Stimulated activated naive B cell treated with anti-CD40 and anti-IgM and Interleukin-4, amounts not matched to agents 10 μg/mL and 1 μg/mL and 100 μg/mL, for 72 hours (primary cell): ENCODE data around the gene PIP4K2A.
A peak's percentile ranks its signal among the peaks of the same experiment; 100 is the strongest.

ENCODE experiments used
- ATAC-seq, 2 donors: fragments of 150-1000 bp; cut with Tn5 transposase; replicated peaks; 2 replicates each; pipeline ENCODE4 v1.10.0; 2021; ENCODE audit warnings: moderate library complexity in 1 of 2
- DNase-seq: peaks from one replicate; pipeline ENCODE4 v3.0.0; 2021
- H3K27ac Mint-ChIP-seq: one replicate; pipeline ENCODE4 v1.8.0; 2022; ENCODE audit warnings: mild to moderate bottlenecking, mixed read lengths
- H3K27me3 Mint-ChIP-seq, 2 donors: one replicate each; pipeline ENCODE4 v1.8.0; 2022; ENCODE audit warnings: mixed read lengths in 2 of 2
- H3K36me3 Mint-ChIP-seq, 2 donors: one replicate each; pipeline ENCODE4 v1.8.0; 2022; ENCODE audit warnings: mixed read lengths in 2 of 2, mild to moderate bottlenecking in 1 of 2
- H3K4me1 Mint-ChIP-seq, 2 donors: one replicate each; pipeline ENCODE4 v1.8.0; 2022; ENCODE audit warnings: mixed read lengths in 2 of 2, mild to moderate bottlenecking in 1 of 2
- H3K4me3 Mint-ChIP-seq, 2 donors: one replicate each; pipeline ENCODE4 v1.8.0; 2022; ENCODE audit warnings: mild to moderate bottlenecking in 2 of 2, mixed read lengths in 2 of 2, moderate library complexity in 1 of 2
- H3K9me3 Mint-ChIP-seq, 2 donors: one replicate each; pipeline ENCODE4 v1.8.0; 2022; ENCODE audit warnings: mixed read lengths in 2 of 2, mild to moderate bottlenecking in 1 of 2

Gene PIP4K2A

GRCh38 chr10:22580711-22581110 lies 133.7 kb downstream of the PIP4K2A start:
- no peak for ATAC-seq
- peaks cover 41 to 57% of the 10 kb centered on the region in 2 donors for H3K36me3 Mint-ChIP-seq

DNA sequence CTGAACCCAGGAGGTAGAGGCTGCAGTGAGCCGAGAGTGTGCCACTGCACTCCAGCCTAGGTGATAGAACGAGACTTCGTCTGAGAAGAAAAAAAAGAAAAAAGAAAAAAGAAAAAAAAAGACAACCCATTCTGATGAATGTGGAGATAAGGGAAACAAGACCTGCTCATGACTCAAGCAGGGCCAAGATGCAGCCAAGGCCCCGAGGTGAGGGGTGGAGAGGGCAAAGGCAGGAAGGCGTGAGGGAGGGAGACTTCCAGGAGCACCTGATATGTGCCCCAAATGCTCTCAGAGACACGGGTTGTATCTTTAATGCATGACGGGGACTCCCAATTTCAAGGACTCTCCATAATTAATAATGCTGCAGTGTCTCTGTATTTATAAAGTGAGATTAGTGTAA lies 134.6 kb downstream of the PIP4K2A start:
- Mint-ChIP-seq H3K27ac (no peak overlapping the region), H3K27me3 (no peaks in the 10 kb centered on the region), H3K4me3 (no peak overlapping the region), H3K36me3 (peaks cover 43 to 53% of the 10 kb centered on the region in 2 donors), H3K4me1 (peaks cover 12 to 20% of the 10 kb centered on the region in 2 donors), H3K9me3 (no peaks in the 10 kb centered on the region)
- DNase-seq (no peak), ATAC-seq (no peak)

More at GRCh38 chr10:22580711-22581110, 133.7 kb downstream of the PIP4K2A start:
- DNase-seq, result no peak
- H3K4me1 Mint-ChIP-seq, result peaks cover 12 to 20% of the 10 kb centered on the region in 2 donors
- no peaks in the 10 kb centered on the region for H3K27me3 Mint-ChIP-seq
- H3K27ac Mint-ChIP-seq, result no peak overlapping the region
- H3K9me3 Mint-ChIP-seq, result no peaks in the 10 kb centered on the region
- H3K4me3 Mint-ChIP-seq, result no peak overlapping the region

DNA sequence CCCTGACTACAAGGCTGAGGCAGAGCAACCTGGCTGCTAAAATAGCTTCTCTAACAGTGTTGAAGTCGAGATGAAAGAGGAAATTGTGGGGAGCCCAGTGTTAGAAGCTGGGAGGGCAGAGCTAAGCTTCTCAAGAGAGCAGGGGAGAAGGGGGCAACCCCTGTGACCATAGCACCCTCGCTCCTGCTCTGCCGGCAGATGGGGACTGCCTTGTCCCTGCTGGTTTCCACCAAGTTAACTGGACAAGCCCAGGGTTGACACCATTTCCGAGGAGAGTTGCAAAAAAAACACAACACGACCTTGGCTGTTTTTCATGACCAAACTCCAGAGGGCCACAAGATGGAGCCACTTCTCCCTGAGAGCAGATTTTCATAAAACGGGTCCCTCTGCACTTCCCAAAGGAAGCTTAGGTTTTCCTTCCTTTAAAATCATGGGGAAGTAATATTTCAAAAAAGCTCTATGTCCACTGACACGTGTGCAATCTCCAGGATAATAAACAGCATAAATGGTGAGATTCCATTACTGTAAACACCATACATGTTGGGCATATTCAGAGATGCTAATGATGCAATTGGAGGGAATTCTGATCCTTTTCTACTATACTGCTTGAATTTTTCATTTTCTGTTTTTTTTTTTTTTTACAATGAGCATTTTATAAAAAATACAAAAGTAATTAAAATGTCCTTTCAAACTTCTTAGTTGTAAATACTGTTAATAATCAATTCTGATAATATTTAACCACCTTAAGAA lies 140.4 kb downstream of the PIP4K2A start:
- DNase-seq (peak; percentile 2), ATAC-seq (peak; percentile 19 to 73)
- H3K27ac Mint-ChIP-seq, result no peak overlapping the region

GRCh38 chr10:22570733-22571430 lies 143.5 kb downstream of the PIP4K2A start:
- peaks cover 49 to 58% of the 10 kb centered on the region in 2 donors for H3K36me3 Mint-ChIP-seq
- no peak for ATAC-seq
- peaks cover 0 to 8% of the 10 kb centered on the region in 2 donors for H3K4me1 Mint-ChIP-seq
- no peak overlapping the region for H3K27ac Mint-ChIP-seq
- no peaks in the 10 kb centered on the region for H3K27me3 Mint-ChIP-seq
- peaks cover 0 to 2% of the 10 kb centered on the region in 2 donors for H3K9me3 Mint-ChIP-seq
- DNase-seq, result no peak
- H3K4me3 Mint-ChIP-seq, result no peak overlapping the region

More for the DNA sequence above, 140.4 kb downstream of the PIP4K2A start:
- Mint-ChIP-seq H3K27me3 (no peaks in the 10 kb centered on the region), H3K9me3 (no peaks in the 10 kb centered on the region), H3K4me1 (peaks cover 12 to 14% of the 10 kb centered on the region in 2 donors), H3K4me3 (peak overlapping the region in 1 of 2 donors; percentile 39), H3K36me3 (peaks cover 39 to 49% of the 10 kb centered on the region in 2 donors)

- H3K36me3 Mint-ChIP-seq, result peaks cover 45 to 61% of the 10 kb centered on the region in 2 donors
- H3K9me3 Mint-ChIP-seq, result peaks cover 0 to 2% of the 10 kb centered on the region in 2 donors
- ATAC-seq (no peak), DNase-seq (no peak)
- no peaks in the 10 kb centered on the region for H3K27me3 Mint-ChIP-seq
- H3K4me3 Mint-ChIP-seq, result no peak overlapping the region
- peaks cover 0 to 8% of the 10 kb centered on the region in 2 donors for H3K4me1 Mint-ChIP-seq
- peak overlapping the region; percentile 49 for H3K27ac Mint-ChIP-seq
Measured at GRCh38 chr10:22570234-22570633, 144.1 kb downstream of the PIP4K2A start.

DNA sequence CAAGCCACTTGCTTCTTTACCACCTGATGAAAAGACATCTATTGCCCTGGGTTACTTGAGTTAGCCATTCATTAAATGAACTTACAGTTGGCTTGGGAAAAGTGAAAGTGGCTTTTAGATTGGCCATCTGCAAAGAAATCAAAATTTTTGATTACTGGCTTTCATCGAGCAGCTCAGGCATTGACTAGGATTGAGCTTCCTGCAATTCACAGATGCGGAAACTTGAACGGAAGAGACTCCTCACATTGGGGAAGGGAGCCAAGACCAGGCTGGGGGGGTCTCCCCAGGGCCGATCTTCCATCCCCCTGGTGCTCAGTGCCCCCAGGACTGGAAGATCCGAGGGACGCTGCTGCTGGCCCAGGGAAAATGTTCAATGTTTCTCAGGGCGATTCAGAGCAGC lies 145.4 kb downstream of the PIP4K2A start:
- peaks cover 51 to 74% of the 10 kb centered on the region in 2 donors for H3K36me3 Mint-ChIP-seq
- peaks cover 0 to 2% of the 10 kb centered on the region in 2 donors for H3K9me3 Mint-ChIP-seq
- peaks cover 0 to 11% of the 10 kb centered on the region in 2 donors for H3K4me1 Mint-ChIP-seq
- no peaks in the 10 kb centered on the region for H3K27me3 Mint-ChIP-seq
- DNase-seq (no peak), ATAC-seq (no peak)
- no peak overlapping the region for H3K27ac Mint-ChIP-seq
- no peak overlapping the region for H3K4me3 Mint-ChIP-seq

DNA sequence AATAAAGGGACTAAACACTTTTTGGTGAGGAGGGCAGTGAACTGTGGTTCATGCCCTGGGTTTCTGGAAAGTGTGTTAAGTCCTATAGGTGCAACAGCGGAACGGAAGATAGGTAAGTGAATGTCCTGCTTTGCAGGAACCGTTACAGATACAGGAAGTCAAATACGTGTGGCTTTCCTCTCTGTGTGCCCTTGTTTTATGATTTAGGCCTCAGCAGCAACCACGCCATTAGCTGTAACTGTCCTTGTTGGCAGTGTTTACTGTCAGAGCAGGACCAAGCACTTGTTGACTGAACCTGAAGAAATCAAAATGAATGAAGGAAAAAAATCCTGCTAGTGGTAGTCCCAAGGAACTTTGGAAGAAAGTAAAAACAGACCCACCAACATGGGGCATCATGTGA lies 150.3 kb downstream of the PIP4K2A start:
- peaks cover 0 to 2% of the 10 kb centered on the region in 2 donors for H3K9me3 Mint-ChIP-seq
- ATAC-seq, result no peak
- H3K4me1 Mint-ChIP-seq, result peaks cover 0 to 6% of the 10 kb centered on the region in 2 donors
- H3K4me3 Mint-ChIP-seq, result no peak overlapping the region
- no peaks in the 10 kb centered on the region for H3K27me3 Mint-ChIP-seq
- H3K27ac Mint-ChIP-seq, result no peak overlapping the region
- peaks cover 51 to 72% of the 10 kb centered on the region in 2 donors for H3K36me3 Mint-ChIP-seq
- no peak for DNase-seq

DNA sequence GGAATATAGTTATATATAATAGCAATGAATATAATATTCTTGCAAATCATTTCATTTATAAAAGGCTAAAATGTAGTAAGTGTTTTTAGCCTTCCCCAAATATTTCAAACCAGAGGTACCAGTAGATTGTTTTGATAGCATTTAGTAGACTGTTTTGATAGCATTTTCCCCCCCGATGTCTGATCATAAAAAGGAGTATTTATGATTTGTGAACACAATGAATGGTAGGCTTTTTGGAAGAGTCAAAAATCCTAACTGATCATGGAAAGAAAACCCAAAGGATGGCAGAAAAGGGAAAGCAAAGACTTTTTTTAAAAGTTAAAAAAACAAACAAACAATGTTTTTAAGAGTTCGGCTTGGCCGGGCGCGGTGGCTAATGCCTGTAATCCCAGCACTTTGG lies 152.5 kb downstream of the PIP4K2A start:
- Mint-ChIP-seq H3K4me3 (no peak overlapping the region), H3K9me3 (peaks cover 0 to 2% of the 10 kb centered on the region in 2 donors), H3K36me3 (peaks cover 33 to 56% of the 10 kb centered on the region in 2 donors), H3K27ac (no peak overlapping the region), H3K4me1 (peaks cover 0 to 6% of the 10 kb centered on the region in 2 donors), H3K27me3 (no peaks in the 10 kb centered on the region)
- no peak for DNase-seq
- ATAC-seq, result no peak

- no peak overlapping the region for H3K27ac Mint-ChIP-seq
- no peaks in the 10 kb centered on the region for H3K27me3 Mint-ChIP-seq
- no peak overlapping the region for H3K4me3 Mint-ChIP-seq
- H3K36me3 Mint-ChIP-seq, result peaks cover 22 to 46% of the 10 kb centered on the region in 2 donors
- no peak for ATAC-seq
- peaks cover 0 to 6% of the 10 kb centered on the region in 2 donors for H3K4me1 Mint-ChIP-seq
- no peak for DNase-seq
- no peaks in the 10 kb centered on the region for H3K9me3 Mint-ChIP-seq
Measured at GRCh38 chr10:22560913-22561239, 153.5 kb downstream of the PIP4K2A start.

- H3K9me3 Mint-ChIP-seq, result no peaks in the 10 kb centered on the region
- peaks cover 21 to 43% of the 10 kb centered on the region in 2 donors for H3K36me3 Mint-ChIP-seq
- no peaks in the 10 kb centered on the region for H3K27me3 Mint-ChIP-seq
- ATAC-seq, result no peak
- peaks cover 0 to 6% of the 10 kb centered on the region in 2 donors for H3K4me1 Mint-ChIP-seq
- no peak overlapping the region for H3K4me3 Mint-ChIP-seq
- DNase-seq, result no peak
- no peak overlapping the region for H3K27ac Mint-ChIP-seq
Measured at GRCh38 chr10:22560096-22560912, 154.1 kb downstream of the PIP4K2A start.

DNA sequence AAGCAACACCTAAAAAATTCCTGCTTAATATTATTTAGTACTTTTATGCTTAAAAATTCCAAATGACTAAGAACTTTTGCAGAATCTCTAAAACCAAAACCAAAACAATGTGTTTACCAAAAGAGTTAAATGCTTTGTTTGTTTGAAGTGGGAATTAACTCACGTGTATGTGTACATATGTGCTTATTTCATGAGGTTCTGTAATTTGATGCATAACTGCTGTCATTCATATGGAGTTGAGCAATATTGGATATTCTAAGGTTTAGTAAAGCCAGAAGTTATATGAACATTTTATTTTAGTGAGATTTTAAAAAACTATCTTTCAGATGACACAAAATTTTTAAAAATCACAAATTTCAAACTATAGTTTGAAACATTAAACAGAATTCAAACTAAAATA lies 157.1 kb downstream of the PIP4K2A start:
- Mint-ChIP-seq H3K27ac (no peak overlapping the region), H3K4me3 (no peak overlapping the region), H3K4me1 (peaks cover 0 to 1% of the 10 kb centered on the region in 2 donors), H3K27me3 (no peaks in the 10 kb centered on the region), H3K36me3 (peaks cover 6 to 22% of the 10 kb centered on the region in 2 donors), H3K9me3 (no peaks in the 10 kb centered on the region)
- ATAC-seq (no peak), DNase-seq (no peak)

- no peak overlapping the region for H3K27ac Mint-ChIP-seq
- peaks cover 1 to 3% of the 10 kb centered on the region in 2 donors for H3K4me1 Mint-ChIP-seq
- no peak for DNase-seq
- no peaks in the 10 kb centered on the region for H3K27me3 Mint-ChIP-seq
- no peaks in the 10 kb centered on the region for H3K9me3 Mint-ChIP-seq
- no peak overlapping the region for H3K4me3 Mint-ChIP-seq
- ATAC-seq, result no peak
- peaks cover 9 to 19% of the 10 kb centered on the region in 2 donors for H3K36me3 Mint-ChIP-seq
Measured at GRCh38 chr10:22556774-22557173, 157.6 kb downstream of the PIP4K2A start.

GRCh38 chr10:22554461-22555182 lies 159.8 kb downstream of the PIP4K2A start:
- Mint-ChIP-seq H3K4me3 (no peak overlapping the region), H3K36me3 (peaks cover 12 to 22% of the 10 kb centered on the region in 2 donors), H3K4me1 (peaks cover 1 to 9% of the 10 kb centered on the region in 2 donors), H3K9me3 (no peaks in the 10 kb centered on the region), H3K27ac (no peak overlapping the region), H3K27me3 (no peaks in the 10 kb centered on the region)
- ATAC-seq (no peak), DNase-seq (no peak)
